Calu3 (cell line): ENCODE data around the gene HOXC11. TPM values are rescaled to one million over a fixed set of nuclear protein-coding genes. Genes with fewer than 3 reads are reported as not detected.

ENCODE experiments used
- BruUV-seq: library from RNA; stranded (reverse); fragments of 400-500 nt; replicated peaks from 2 replicates; lab custom pipeline; 2021; lab: Mats Ljungman, UMichigan
- CTCF ChIA-PET: fragments of 300-600 bp; sonication (Branson Sonifier 250); formaldehyde crosslinking; loops from one replicate; lab custom pipeline; 2022; ENCODE audit warnings: antibody characterized with exemption; lab: Charles Lee
- DNase-seq: peaks from one replicate; pipeline ENCODE4 v3.0.0; 2022
- H3K27ac Mint-ChIP-seq: one replicate; pipeline ENCODE4 v1.8.0; 2022; ENCODE audit warnings: mixed read lengths; ENCODE audit not compliant: unreplicated experiment
- H3K27me3 Mint-ChIP-seq: one replicate; pipeline ENCODE4 v1.8.0; 2022; ENCODE audit warnings: mixed read lengths; ENCODE audit not compliant: unreplicated experiment
- H3K36me3 Mint-ChIP-seq: one replicate; pipeline ENCODE4 v1.8.0; 2022; ENCODE audit warnings: mild to moderate bottlenecking, moderate library complexity, mixed read lengths; ENCODE audit not compliant: insufficient read depth, unreplicated experiment
- H3K4me1 Mint-ChIP-seq: one replicate; pipeline ENCODE4 v1.8.0; 2022; ENCODE audit warnings: mild to moderate bottlenecking, low read depth, mixed read lengths; ENCODE audit not compliant: unreplicated experiment
- H3K4me3 Mint-ChIP-seq: one replicate; pipeline ENCODE4 v1.8.0; 2022; ENCODE audit warnings: mild to moderate bottlenecking, low read depth, moderate library complexity, mixed read lengths; ENCODE audit not compliant: unreplicated experiment
- H3K9me3 Mint-ChIP-seq: one replicate; pipeline ENCODE4 v1.8.0; 2022; ENCODE audit warnings: low read depth, mixed read lengths; ENCODE audit not compliant: unreplicated experiment
- CTCF ChIP-seq: fragments of 200-600 bp; IDR thresholded peaks from one replicate; pipeline ENCODE4 v1.8.0; 2022; ENCODE audit warnings: antibody characterized with exemption; ENCODE audit not compliant: unreplicated experiment
- intact Hi-C: fragments of 100-400 bp; cut with micrococcal nuclease; formaldehyde crosslinking; loops from one replicate; pipeline ENCODE4 v1.10.0; 2022; ENCODE audit not compliant: unreplicated experiment
- total RNA-seq: library from RNA; stranded (reverse); gene quantifications from 2 replicates; pipeline ENCODE4 v1.2.3, GENCODE V29; 2022

Gene HOXC11
- total RNA-seq, 1 experiment from 2014 or later: not detected

GRCh38 chr12:53980104-53980801 is 7.3 kb downstream of the HOXC11 start:
- intact Hi-C loops: no loop called here
- H3K9me3 Mint-ChIP-seq: no peaks in the 10 kb centered on the region
- TF ChIP-seq CTCF: no peak
- peaks cover 16% of the 10 kb centered on the region for H3K36me3 Mint-ChIP-seq
- no TSS peak for BruUV-seq
- peaks cover 8% of the 10 kb centered on the region for H3K4me1 Mint-ChIP-seq
- CTCF ChIA-PET: no interaction called here
- H3K27me3 Mint-ChIP-seq: peaks cover 76% of the 10 kb centered on the region
- DNase-seq: no peak
- no peak overlapping the region for H3K4me3 Mint-ChIP-seq
- H3K27ac Mint-ChIP-seq: no peak overlapping the region

GRCh38 chr12:53980802-53981496 is 8.0 kb downstream of the HOXC11 start:
- no TSS peak for BruUV-seq
- DNase-seq: no peak
- TF ChIP-seq CTCF: no peak
- Mint-ChIP-seq H3K4me1 (peaks cover 8% of the 10 kb centered on the region), H3K9me3 (no peaks in the 10 kb centered on the region), H3K36me3 (peaks cover 23% of the 10 kb centered on the region), H3K4me3 (no peak overlapping the region), H3K27ac (no peak overlapping the region), H3K27me3 (peaks cover 76% of the 10 kb centered on the region)
- CTCF ChIA-PET: no interaction called here
- intact Hi-C loops: no loop called here

- no peak for DNase-seq
- no TSS peak for BruUV-seq
- Mint-ChIP-seq H3K4me3 (no peak overlapping the region), H3K9me3 (no peaks in the 10 kb centered on the region), H3K27me3 (peaks cover 80% of the 10 kb centered on the region), H3K4me1 (peaks cover 8% of the 10 kb centered on the region), H3K27ac (no peak overlapping the region), H3K36me3 (peaks cover 28% of the 10 kb centered on the region)
- no peak for TF ChIP-seq CTCF
- CTCF ChIA-PET: no interaction called here
- intact Hi-C loops: no loop called here
These were observed 9.0 kb downstream of the HOXC11 start for GRCh38 chr12:53981634-53982565.
